ENCODE results near the gene MBOAT1.

DNA sequence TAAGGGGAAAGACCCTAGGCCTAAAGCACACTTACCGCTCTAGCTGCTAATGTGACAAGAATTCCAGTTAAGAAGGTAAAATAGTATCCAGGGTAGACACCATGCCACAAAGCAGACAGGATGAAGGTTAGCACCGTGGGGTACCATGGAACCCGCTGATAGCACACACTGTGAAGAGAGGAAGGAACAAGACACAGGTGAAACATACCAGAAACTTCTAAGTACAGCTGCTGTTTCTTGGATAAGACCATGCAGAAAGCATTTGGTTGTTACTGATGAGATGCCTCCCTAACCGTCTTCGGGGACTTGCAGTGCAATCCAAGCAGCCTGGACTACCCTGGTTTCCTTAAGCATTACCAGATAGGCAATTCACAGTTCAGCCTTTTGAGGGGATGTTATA, 99.4 kb downstream of the MBOAT1 start:
- TF ChIP-seq POLR2A (IDR thresholded peaks at IDR 0.05), result no peak
- no peak for TF ChIP-seq POLR2AphosphoS5 (IDR thresholded peaks at IDR 0.05)
- TF ChIP-seq, protein P1, sequence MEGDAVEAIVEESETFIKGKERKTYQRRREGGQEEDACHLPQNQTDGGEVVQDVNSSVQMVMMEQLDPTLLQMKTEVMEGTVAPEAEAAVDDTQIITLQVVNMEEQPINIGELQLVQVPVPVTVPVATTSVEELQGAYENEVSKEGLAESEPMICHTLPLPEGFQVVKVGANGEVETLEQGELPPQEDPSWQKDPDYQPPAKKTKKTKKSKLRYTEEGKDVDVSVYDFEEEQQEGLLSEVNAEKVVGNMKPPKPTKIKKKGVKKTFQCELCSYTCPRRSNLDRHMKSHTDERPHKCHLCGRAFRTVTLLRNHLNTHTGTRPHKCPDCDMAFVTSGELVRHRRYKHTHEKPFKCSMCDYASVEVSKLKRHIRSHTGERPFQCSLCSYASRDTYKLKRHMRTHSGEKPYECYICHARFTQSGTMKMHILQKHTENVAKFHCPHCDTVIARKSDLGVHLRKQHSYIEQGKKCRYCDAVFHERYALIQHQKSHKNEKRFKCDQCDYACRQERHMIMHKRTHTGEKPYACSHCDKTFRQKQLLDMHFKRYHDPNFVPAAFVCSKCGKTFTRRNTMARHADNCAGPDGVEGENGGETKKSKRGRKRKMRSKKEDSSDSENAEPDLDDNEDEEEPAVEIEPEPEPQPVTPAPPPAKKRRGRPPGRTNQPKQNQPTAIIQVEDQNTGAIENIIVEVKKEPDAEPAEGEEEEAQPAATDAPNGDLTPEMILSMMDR (IDR thresholded peaks at IDR 0.05), result no peak
- no peak for TF ChIP-seq EP300 (IDR thresholded peaks at IDR 0.05)

Data from suprapubic skin (tissue), 4 donors.